Thoracic aorta (tissue), 2 donors: ENCODE results near the gene ADAMTS12. TPM values are rescaled to one million over a fixed set of nuclear protein-coding genes. Genes with fewer than 3 reads are reported as not detected.

Source experiments
- ATAC-seq: fragments of 150-250 bp; one replicate; pipeline ENCODE4 v1.8.0; 2017; ENCODE audit warnings: low read depth; ENCODE audit not compliant: insufficient number of reproducible peaks, low FRiP score
- DNase-seq: peaks from one replicate; pipeline ENCODE4 v3.0.0-alpha.2; 2020; ENCODE audit warnings: low spot score
- H3K27ac ChIP-seq, 2 donors: fragments of 200-600 bp; sonication (generic); 1 replicate in 1 of 2; 2 replicates in 1 of 2; pipeline ENCODE4 v1.5.1; 2016; ENCODE audit warnings: mild to moderate bottlenecking in 2 of 2, moderate library complexity in 2 of 2
- H3K27me3 ChIP-seq: fragments of 200-600 bp; sonication (generic); replicated peaks from 2 replicates; pipeline ENCODE4 v1.6.0; 2016; ENCODE audit warnings: mild to moderate bottlenecking; ENCODE audit not compliant: insufficient read depth
- H3K36me3 ChIP-seq: fragments of 200-600 bp; sonication (generic); one replicate; pipeline ENCODE4 v1.5.1; 2016
- H3K4me1 ChIP-seq, 2 donors: fragments of 200-600 bp; sonication (generic); 1 replicate in 1 of 2; 2 replicates in 1 of 2; pipeline versions ENCODE4 v1.5.1 to v1.6.0; 2016; ENCODE audit warnings: low read depth in 2 of 2, mild to moderate bottlenecking in 1 of 2; ENCODE audit not compliant: control insufficient read depth in 1 of 2
- H3K4me3 ChIP-seq: fragments of 200-600 bp; sonication (generic); 2 replicates; pipeline ENCODE4 v1.5.1; 2016; ENCODE audit warnings: mild to moderate bottlenecking
- H3K9me3 ChIP-seq: fragments of 200-600 bp; sonication (generic); 2 replicates; pipeline ENCODE4 v1.5.1; 2016
- total RNA-seq, 2 donors: library from RNA; depleted of rRNA; stranded (reverse); fragments of >200 nt; gene quantifications; one replicate each; pipeline versions ENCODE4 v1.1.0 to v1.2.3, GENCODE V29; 2016
- TF ChIP-seq, protein P1 (sequence below): fragments of 200-600 bp; sonication (generic); IDR thresholded peaks from one replicate; pipeline ENCODE4 v1.5.1; 2019; ENCODE audit warnings: antibody characterized with exemption

The ADAMTS12 gene
- total RNA-seq, 2 donors from 2014 or later: 7.3 to 8.0 TPM

GRCh38 chr5:33934176-33934575, 42.4 kb upstream of the ADAMTS12 start:
- H3K4me1 ChIP-seq: peaks cover 10 to 25% of the 10 kb centered on the region in 2 donors
- TF ChIP-seq, protein P1, sequence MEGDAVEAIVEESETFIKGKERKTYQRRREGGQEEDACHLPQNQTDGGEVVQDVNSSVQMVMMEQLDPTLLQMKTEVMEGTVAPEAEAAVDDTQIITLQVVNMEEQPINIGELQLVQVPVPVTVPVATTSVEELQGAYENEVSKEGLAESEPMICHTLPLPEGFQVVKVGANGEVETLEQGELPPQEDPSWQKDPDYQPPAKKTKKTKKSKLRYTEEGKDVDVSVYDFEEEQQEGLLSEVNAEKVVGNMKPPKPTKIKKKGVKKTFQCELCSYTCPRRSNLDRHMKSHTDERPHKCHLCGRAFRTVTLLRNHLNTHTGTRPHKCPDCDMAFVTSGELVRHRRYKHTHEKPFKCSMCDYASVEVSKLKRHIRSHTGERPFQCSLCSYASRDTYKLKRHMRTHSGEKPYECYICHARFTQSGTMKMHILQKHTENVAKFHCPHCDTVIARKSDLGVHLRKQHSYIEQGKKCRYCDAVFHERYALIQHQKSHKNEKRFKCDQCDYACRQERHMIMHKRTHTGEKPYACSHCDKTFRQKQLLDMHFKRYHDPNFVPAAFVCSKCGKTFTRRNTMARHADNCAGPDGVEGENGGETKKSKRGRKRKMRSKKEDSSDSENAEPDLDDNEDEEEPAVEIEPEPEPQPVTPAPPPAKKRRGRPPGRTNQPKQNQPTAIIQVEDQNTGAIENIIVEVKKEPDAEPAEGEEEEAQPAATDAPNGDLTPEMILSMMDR: no peak
- H3K27ac ChIP-seq: no peak overlapping the region
- H3K27me3 ChIP-seq: peaks cover 8% of the 10 kb centered on the region
- no peak overlapping the region for H3K4me3 ChIP-seq
- H3K36me3 ChIP-seq: no peaks in the 10 kb centered on the region
- no peak for ATAC-seq
- no peaks in the 10 kb centered on the region for H3K9me3 ChIP-seq
- DNase-seq: no peak

DNA sequence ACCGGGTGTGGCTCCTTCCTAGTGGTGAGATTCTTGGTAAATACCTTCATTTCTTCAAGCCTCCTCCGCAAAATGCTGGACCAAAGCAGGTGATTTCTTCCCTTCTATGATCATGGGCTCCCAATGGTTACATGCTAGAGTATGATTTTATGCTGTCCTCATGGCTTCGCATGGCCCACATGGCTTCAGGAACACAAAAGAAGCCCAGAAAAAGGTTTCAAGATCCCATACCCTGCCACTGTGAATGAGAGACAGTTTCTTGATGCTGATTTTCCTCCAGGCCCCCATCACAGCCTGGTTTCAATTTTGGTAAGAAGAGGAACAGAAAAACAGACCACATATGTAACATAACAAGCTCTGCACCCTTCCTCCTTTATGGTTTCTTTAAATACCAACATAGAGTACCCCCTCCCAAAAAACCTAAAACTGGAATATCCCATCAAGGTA, 42.0 kb upstream of the ADAMTS12 start:
- ATAC-seq (no peak), DNase-seq (no peak)
- TF ChIP-seq, protein P1: no peak
- Histone ChIP-seq H3K4me1 (peaks cover 10 to 25% of the 10 kb centered on the region in 2 donors), H3K36me3 (no peaks in the 10 kb centered on the region), H3K27me3 (peaks cover 8% of the 10 kb centered on the region), H3K4me3 (no peak overlapping the region), H3K27ac (no peak overlapping the region), H3K9me3 (no peaks in the 10 kb centered on the region)

- no peaks in the 10 kb centered on the region for H3K36me3 ChIP-seq
- ATAC-seq: no peak
- H3K27ac ChIP-seq: no peak overlapping the region
- no peak overlapping the region for H3K4me3 ChIP-seq
- no peaks in the 10 kb centered on the region for H3K9me3 ChIP-seq
- no peak for DNase-seq
- H3K4me1 ChIP-seq: peaks cover 5 to 7% of the 10 kb centered on the region in 2 donors
- TF ChIP-seq, protein P1: no peak
- H3K27me3 ChIP-seq: no peaks in the 10 kb centered on the region
Measured at GRCh38 chr5:33931136-33931535, 39.3 kb upstream of the ADAMTS12 start.

- ATAC-seq: no peak
- Histone ChIP-seq H3K27me3 (no peaks in the 10 kb centered on the region), H3K36me3 (no peaks in the 10 kb centered on the region), H3K4me1 (no peaks in the 10 kb centered on the region), H3K9me3 (no peaks in the 10 kb centered on the region), H3K27ac (no peak overlapping the region), H3K4me3 (no peak overlapping the region)
- TF ChIP-seq, protein P1: no peak
- no peak for DNase-seq
Measured at GRCh38 chr5:33929925-33930690, 38.3 kb upstream of the ADAMTS12 start.

GRCh38 chr5:33928283-33928682, 36.5 kb upstream of the ADAMTS12 start:
- TF ChIP-seq, protein P1: no peak
- ATAC-seq: no peak

More at GRCh38 chr5:33928283-33928682, 36.5 kb upstream of the ADAMTS12 start:
- DNase-seq: no peak
- no peak overlapping the region for H3K4me3 ChIP-seq
- H3K9me3 ChIP-seq: no peaks in the 10 kb centered on the region
- H3K27ac ChIP-seq: no peak overlapping the region
- no peaks in the 10 kb centered on the region for H3K36me3 ChIP-seq
- no peaks in the 10 kb centered on the region for H3K4me1 ChIP-seq
- no peaks in the 10 kb centered on the region for H3K27me3 ChIP-seq
